IMR-90 (cell line): ENCODE results near the gene BCL2. TPM values are rescaled to one million over a fixed set of nuclear protein-coding genes. Genes with fewer than 3 reads are reported as not detected.

Experiments
- ATAC-seq: fragments of 200-7000 bp; cut with Tn5 transposase; 2 replicates; pipeline ENCODE4 v1.9.1; 2020; ENCODE audit warnings: low read depth, mild to moderate bottlenecking, moderate library complexity
- BruUV-seq: library from RNA; stranded (reverse); fragments of 400-500 nt; replicated peaks from 2 replicates; lab custom pipeline; 2021; lab: Mats Ljungman, UMichigan
- CTCF ChIA-PET: fragments of 300-600 bp; formaldehyde crosslinking; extraction: SDS; loops from one replicate; lab custom pipeline; 2021; ENCODE audit warnings: antibody characterized with exemption; lab: Yijun Ruan, JAX
- POLR2A ChIA-PET: fragments of 300-600 bp; sonication (Branson Sonifier 250); formaldehyde crosslinking; loops from one replicate; lab custom pipeline; 2022; ENCODE audit warnings: antibody characterized with exemption; ENCODE audit not compliant: unreplicated experiment; lab: Charles Lee
- DNase-seq: peaks from one replicate; pipeline ENCODE4 v3.0.0; 2013
- H2AFZ ChIP-seq: replicated peaks from 2 replicates; pipeline ENCODE3; 2013; ENCODE audit warnings: low read length, mild to moderate bottlenecking; ENCODE audit not compliant: poor library complexity
- H2AK5ac ChIP-seq: 2 replicates; pipeline ENCODE4 v1.6.1; 2013; ENCODE audit warnings: low read depth, low read length, inconsistent platforms
- H2AK9ac ChIP-seq: replicated peaks from 2 replicates; pipeline ENCODE3; 2013; ENCODE audit warnings: mild to moderate bottlenecking, low read depth, low read length, moderate library complexity; ENCODE audit not compliant: poor library complexity
- H2BK120ac ChIP-seq: 2 replicates; pipeline ENCODE4 v1.6.1; 2013; ENCODE audit warnings: low read depth, low read length, inconsistent platforms
- H2BK15ac ChIP-seq: 3 replicates; pipeline ENCODE4 v1.6.1; 2013; ENCODE audit warnings: low read depth, low read length, inconsistent platforms
- H2BK20ac ChIP-seq: 2 replicates; pipeline ENCODE4 v1.6.1; 2013; ENCODE audit warnings: low read depth, mild to moderate bottlenecking, inconsistent platforms, low read length, moderate library complexity
- H2BK5ac ChIP-seq: 2 replicates; pipeline ENCODE4 v1.6.1; 2013; ENCODE audit warnings: mild to moderate bottlenecking, low read depth, low read length, inconsistent platforms; ENCODE audit not compliant: poor library complexity, severe bottlenecking
- H3K14ac ChIP-seq: replicated peaks from 2 replicates; pipeline ENCODE4 v1.6.1; 2013; ENCODE audit warnings: low read depth, low read length, inconsistent platforms
- H3K18ac ChIP-seq: 2 replicates; pipeline ENCODE4 v1.6.1; 2013; ENCODE audit warnings: low read depth, low read length, control low read depth
- H3K23ac ChIP-seq: 2 replicates; pipeline ENCODE4 v1.6.1; 2013; ENCODE audit warnings: low read depth, low read length, inconsistent platforms
- H3K27ac ChIP-seq: 2 replicates; pipeline ENCODE4 v1.5.1; 2013; ENCODE audit warnings: mild to moderate bottlenecking, control low read depth, low read length; ENCODE audit not compliant: insufficient read depth
- H3K27me3 ChIP-seq: 2 replicates; pipeline ENCODE4 v1.6.1; 2013; ENCODE audit warnings: low read length; ENCODE audit not compliant: control insufficient read depth, insufficient read depth
- H3K36me3 ChIP-seq: 2 replicates; pipeline ENCODE4 v1.6.1; 2013; ENCODE audit warnings: low read length, mixed read lengths; ENCODE audit not compliant: control insufficient read depth, insufficient read depth
- H3K4ac ChIP-seq: 2 replicates; pipeline ENCODE4 v1.6.1; 2013; ENCODE audit warnings: low read depth, low read length, inconsistent platforms
- H3K4me1 ChIP-seq: 2 replicates; pipeline ENCODE4 v1.6.1; 2013; ENCODE audit warnings: low read length, mixed read lengths; ENCODE audit not compliant: control insufficient read depth, insufficient read depth
- H3K4me2 ChIP-seq: 2 replicates; pipeline ENCODE4 v1.6.1; 2013; ENCODE audit warnings: low read depth, mild to moderate bottlenecking, control low read depth, low read length, moderate library complexity
- H3K4me3 ChIP-seq: 2 replicates; pipeline ENCODE4 v1.5.1; 2013; ENCODE audit warnings: low read depth, mild to moderate bottlenecking, control low read depth, low read length, moderate library complexity; ENCODE audit not compliant: insufficient read depth
- H3K56ac ChIP-seq: 2 replicates; pipeline ENCODE4 v1.6.1; 2013; ENCODE audit warnings: low read length, inconsistent platforms; ENCODE audit not compliant: insufficient read depth; ENCODE audit errors: extremely low read depth
- H3K79me1 ChIP-seq, 2 experiments: 2 replicates each; pipeline ENCODE4 v1.6.1; 2013; ENCODE audit warnings: low read length in 2 of 2, inconsistent platforms in 1 of 2, low read depth in 1 of 2
- H3K9ac ChIP-seq: 2 replicates; pipeline ENCODE4 v1.6.1; 2013; ENCODE audit warnings: low read depth, low read length, control low read depth
- H3K9me1 ChIP-seq: 2 replicates; pipeline ENCODE4 v1.6.1; 2013; ENCODE audit warnings: low read length, inconsistent platforms; ENCODE audit not compliant: insufficient read depth
- H3K9me3 ChIP-seq: 2 replicates; pipeline ENCODE4 v1.6.1; 2013; ENCODE audit warnings: low read length; ENCODE audit not compliant: control insufficient read depth, insufficient read depth
- H4K20me1 ChIP-seq: 2 replicates; pipeline ENCODE4 v1.6.1; 2013; ENCODE audit warnings: low read length, inconsistent platforms; ENCODE audit not compliant: insufficient read depth
- H4K5ac ChIP-seq: 2 replicates; pipeline ENCODE4 v1.6.1; 2013; ENCODE audit warnings: mild to moderate bottlenecking, low read depth, low read length, control low read depth
- H4K8ac ChIP-seq, 2 experiments: 2 replicates each; pipeline ENCODE4 v1.6.1; 2013; ENCODE audit warnings: low read depth in 2 of 2, low read length in 2 of 2, control low read depth in 1 of 2, inconsistent platforms in 1 of 2
- H4K91ac ChIP-seq: 2 replicates; pipeline ENCODE4 v1.6.1; 2013; ENCODE audit warnings: low read depth, low read length, inconsistent platforms; ENCODE audit not compliant: insufficient read depth
- FOS ChIP-seq: fragments of 150-350 bp; IDR thresholded peaks from 2 replicates; pipeline ENCODE4 v1.6.1; 2016; ENCODE audit warnings: low read depth, low read length
- MAFK ChIP-seq: IDR thresholded peaks from 2 replicates; pipeline ENCODE4 v1.6.1; 2012; ENCODE audit warnings: low read depth, low read length, improper control_type of control experiment
- MAZ ChIP-seq: IDR thresholded peaks from 2 replicates; pipeline ENCODE4 v1.6.1; 2012; ENCODE audit warnings: low read depth, mild to moderate bottlenecking, low read length, improper control_type of control experiment, moderate library complexity, borderline replicate concordance
- RCOR1 ChIP-seq: IDR thresholded peaks from 2 replicates; pipeline ENCODE4 v1.6.1; 2012; ENCODE audit warnings: mild to moderate bottlenecking, low read length, improper control_type of control experiment; ENCODE audit not compliant: insufficient replicate concordance
- RFX5 ChIP-seq: IDR thresholded peaks from 2 replicates; pipeline ENCODE4 v1.8.0; 2012; ENCODE audit warnings: low read depth, mild to moderate bottlenecking, low read length, moderate library complexity
- SMC3 ChIP-seq: fragments of 150-350 bp; IDR thresholded peaks from 2 replicates; pipeline ENCODE4 v1.6.1; 2016; ENCODE audit warnings: low read depth, mild to moderate bottlenecking, antibody characterized with exemption, low read length, moderate library complexity
- WGBS, 2 experiments: methylation state at CpG; one replicate each; pipeline versions ENCODE4 v1.1.5 to v1.1.7; 2013; ENCODE audit warnings: missing lambda C conversion rate in 2 of 2; ENCODE audit not compliant: insufficient read length in 1 of 2; ENCODE audit errors: extremely low coverage in 2 of 2; 5-methylcytosine and 5-hydroxymethylcytosine counted together
- dilution Hi-C: fragments of 300-500 bp; cut with HindIII; formaldehyde crosslinking; loops from one replicate; pipeline ENCODE4 v1.14.3; 2018; ENCODE audit warnings: low sequenced_read_pairs; ENCODE audit not compliant: unreplicated experiment
- in situ Hi-C: fragments of 300-500 bp; cut with MboI; formaldehyde crosslinking; loops from 3 replicates; pipeline ENCODE4 v1.14.3; 2019; ENCODE audit warnings: low sequenced_read_pairs, inconsistent platforms, mixed read lengths
- intact Hi-C: fragments of 100-400 bp; cut with micrococcal nuclease; formaldehyde crosslinking; loops from 2 replicates; pipeline ENCODE4 v1.10.0; 2022
- polyA plus RNA-seq, 3 experiments: library from polyadenylated mRNA; depleted of rRNA; stranded (reverse); fragments of >200 nt; gene quantifications; 2 replicates each; pipeline ENCODE4 v1.2.3, GENCODE V29; 2012; ENCODE audit warnings: low replicate concordance in 1 of 3
- total RNA-seq: library from RNA; depleted of rRNA; stranded (reverse); fragments of >200 nt; gene quantifications from 2 replicates; pipeline ENCODE4 v1.2.3, GENCODE V29; 2012
- TF ChIP-seq, protein P1 (sequence below): fragments of 150-350 bp; IDR thresholded peaks from 2 replicates; pipeline ENCODE4 v1.6.1; 2016; ENCODE audit warnings: low read depth, mild to moderate bottlenecking, low read length, moderate library complexity, borderline replicate concordance

The BCL2 gene
- total and polyA plus RNA-seq, 2 of the 4 experiments (the other 2 are of a cell fraction), result 0.24 to 0.54 TPM

DNA sequence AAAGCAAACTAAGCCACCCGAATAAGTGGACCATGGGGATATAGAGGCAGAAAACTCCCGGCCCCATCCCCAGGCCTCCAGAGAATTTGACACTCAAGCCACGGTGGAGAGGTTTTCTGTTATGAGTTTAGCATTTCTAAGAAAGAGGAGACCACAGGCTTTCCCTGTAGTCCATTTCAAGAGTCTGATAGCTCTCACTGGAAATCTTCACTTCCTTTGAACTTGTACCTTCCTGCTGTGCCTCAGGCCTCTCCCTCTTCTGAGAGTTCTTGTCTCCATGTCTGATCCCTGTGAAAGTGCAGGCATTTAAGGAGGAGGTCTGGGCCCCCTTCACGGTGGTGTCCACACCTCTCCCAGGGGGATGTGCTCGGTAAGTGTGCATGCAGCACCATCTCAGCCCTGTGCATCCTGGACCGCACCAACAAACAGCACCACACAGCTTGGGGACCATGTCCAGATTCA lies 113.7 kb downstream of the BCL2 start:
- in situ Hi-C loops (no loop called here), intact Hi-C loops (no loop called here)

More for the DNA sequence above, 113.7 kb downstream of the BCL2 start:
- no peak overlapping the region for H3K4me3 ChIP-seq
- no CpG with 5 or more reads among the region's 6 CpGs for WGBS, 2 experiments
- H3K18ac ChIP-seq, result no peak overlapping the region
- no peak overlapping the region for H2BK20ac ChIP-seq
- H3K79me1 ChIP-seq, result no peaks in the 10 kb centered on the region
- ChIA-PET POLR2A (no interaction called here), CTCF (no interaction called here)
- H2AK5ac ChIP-seq, result no peak overlapping the region
- H3K4ac ChIP-seq, result no peak overlapping the region
- H4K20me1 ChIP-seq, result no peaks in the 10 kb centered on the region
- H3K9ac ChIP-seq, result no peak overlapping the region
- no peaks in the 10 kb centered on the region for H3K36me3 ChIP-seq
- H3K9me3 ChIP-seq, result no peaks in the 10 kb centered on the region
- no peak overlapping the region for H3K27ac ChIP-seq
- peaks cover 22% of the 10 kb centered on the region for H3K27me3 ChIP-seq
- H2BK15ac ChIP-seq, result no peak overlapping the region
- DNase-seq (no peak), ATAC-seq (no peak)
- H4K91ac ChIP-seq, result no peak overlapping the region
- H3K56ac ChIP-seq, result no peak overlapping the region
- H3K14ac ChIP-seq, result no peak overlapping the region
- no peaks in the 10 kb centered on the region for H3K4me1 ChIP-seq
- H2BK5ac ChIP-seq, result no peak overlapping the region
- dilution Hi-C loops, result no loop called here
- no peak overlapping the region for H2AK9ac ChIP-seq
- TF ChIP-seq RFX5 (no peak), MAZ (no peak), FOS (no peak), RCOR1 (no peak), MAFK (no peak), SMC3 (no peak)
- TF ChIP-seq, protein P1, sequence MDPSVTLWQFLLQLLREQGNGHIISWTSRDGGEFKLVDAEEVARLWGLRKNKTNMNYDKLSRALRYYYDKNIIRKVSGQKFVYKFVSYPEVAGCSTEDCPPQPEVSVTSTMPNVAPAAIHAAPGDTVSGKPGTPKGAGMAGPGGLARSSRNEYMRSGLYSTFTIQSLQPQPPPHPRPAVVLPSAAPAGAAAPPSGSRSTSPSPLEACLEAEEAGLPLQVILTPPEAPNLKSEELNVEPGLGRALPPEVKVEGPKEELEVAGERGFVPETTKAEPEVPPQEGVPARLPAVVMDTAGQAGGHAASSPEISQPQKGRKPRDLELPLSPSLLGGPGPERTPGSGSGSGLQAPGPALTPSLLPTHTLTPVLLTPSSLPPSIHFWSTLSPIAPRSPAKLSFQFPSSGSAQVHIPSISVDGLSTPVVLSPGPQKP, result no peak
- no peak overlapping the region for H3K4me2 ChIP-seq
- no TSS peak for BruUV-seq
- H4K8ac ChIP-seq, result no peak overlapping the region
- no peak overlapping the region for H2BK120ac ChIP-seq
- H3K9me1 ChIP-seq, result no peaks in the 10 kb centered on the region
- no peak overlapping the region for H3K23ac ChIP-seq
- H4K5ac ChIP-seq, result no peak overlapping the region
- H2AFZ ChIP-seq, result no peak overlapping the region
